Keratinocyte (primary cell): Measurements from ENCODE around the gene XRCC3. TPM values are rescaled to one million over a fixed set of nuclear protein-coding genes. Genes with fewer than 3 reads are reported as not detected.
A peak's percentile ranks its signal among the peaks of the same experiment; 100 is the strongest.

Source experiments
- DNase-seq: peaks from one replicate; pipeline ENCODE4 v3.0.0-alpha.2; 2011; ENCODE audit warnings: low read depth, missing footprints, low spot score
- FAIRE-seq: peaks from 2 replicates; lab custom pipeline; 2011; peaks lifted over from hg19 to GRCh38; lab: Jason Lieb, UNC
- H2AFZ ChIP-seq: 2 replicates; pipeline ENCODE4 v1.6.0; 2012; ENCODE audit warnings: low read length, control low read depth, inconsistent platforms; ENCODE audit not compliant: control insufficient read depth
- H3K27ac ChIP-seq: 2 replicates; pipeline ENCODE4 v1.5.1; 2011; ENCODE audit warnings: low read length; ENCODE audit not compliant: control insufficient read depth, insufficient read depth
- H3K27me3 ChIP-seq: 3 replicates; pipeline ENCODE4 v1.6.0; 2011; ENCODE audit warnings: low read length; ENCODE audit not compliant: control insufficient read depth, insufficient read depth; ENCODE audit errors: extremely low read depth
- H3K36me3 ChIP-seq, 2 experiments: 2 replicates in 1 of 2; 3 replicates in 1 of 2; pipeline ENCODE4 v1.5.1; 2011; ENCODE audit warnings: low read length in 2 of 2, mild to moderate bottlenecking in 1 of 2; ENCODE audit not compliant: control insufficient read depth in 2 of 2, insufficient read depth in 2 of 2; ENCODE audit errors: extremely low read depth in 1 of 2
- H3K4me1 ChIP-seq: 3 replicates; pipeline ENCODE4 v1.5.1; 2011; ENCODE audit warnings: low read length; ENCODE audit not compliant: control insufficient read depth, insufficient read depth; ENCODE audit errors: extremely low read depth
- H3K4me2 ChIP-seq: 3 replicates; pipeline ENCODE4 v1.6.0; 2011; ENCODE audit warnings: low read depth, low read length; ENCODE audit not compliant: control insufficient read depth, insufficient read depth; ENCODE audit errors: extremely low read depth
- H3K4me3 ChIP-seq, 3 experiments: fragments of 200-600 bp in 1 of 3; sonication (generic) in 1 of 3; 2 replicates in 2 of 3; 3 replicates in 1 of 3; pipeline ENCODE4 v1.5.1; 2011 to 2016; ENCODE audit warnings: low read length in 3 of 3, mild to moderate bottlenecking in 3 of 3, control low read depth in 2 of 3, inconsistent platforms in 1 of 3, low read depth in 1 of 3, mixed read lengths in 1 of 3, mixed run types in 1 of 3, moderate library complexity in 1 of 3; ENCODE audit not compliant: control insufficient read depth in 2 of 3, insufficient read depth in 2 of 3; ENCODE audit errors: extremely low read depth in 1 of 3
- H3K79me2 ChIP-seq: 2 replicates; pipeline ENCODE4 v1.6.0; 2012; ENCODE audit warnings: low read length; ENCODE audit not compliant: control insufficient read depth, insufficient read depth
- H3K9ac ChIP-seq: 3 replicates; pipeline ENCODE4 v1.6.0; 2011; ENCODE audit warnings: low read length; ENCODE audit not compliant: control insufficient read depth, insufficient read depth; ENCODE audit errors: extremely low read depth
- H3K9me1 ChIP-seq: 3 replicates; pipeline ENCODE4 v1.6.0; 2011; ENCODE audit warnings: low read length; ENCODE audit not compliant: control insufficient read depth, insufficient read depth; ENCODE audit errors: extremely low read depth
- H3K9me3 ChIP-seq: 2 replicates; pipeline ENCODE4 v1.5.1; 2012; ENCODE audit warnings: low read depth, low read length; ENCODE audit not compliant: control insufficient read depth
- H4K20me1 ChIP-seq: 3 replicates; pipeline ENCODE4 v1.6.0; 2011; ENCODE audit warnings: low read length; ENCODE audit not compliant: control insufficient read depth, insufficient read depth; ENCODE audit errors: extremely low read depth
- EZH2 ChIP-seq: IDR thresholded peaks from one replicate; pipeline ENCODE4 v1.6.1; 2012; ENCODE audit warnings: inconsistent platforms, mild to moderate bottlenecking, low read length, moderate library complexity
- dilution Hi-C: fragments of 300-500 bp; cut with MboI; formaldehyde crosslinking; loops from one replicate; pipeline ENCODE4 v1.7.0; 2020; ENCODE audit warnings: low sequenced_read_pairs; ENCODE audit not compliant: extremely low pct_ligation_motif_present
- polyA plus RNA-seq, 5 experiments: library from polyadenylated mRNA; depleted of rRNA in 3 of 5; stranded (reverse) in 3 of 5; stranded (forward) in 1 of 5; unstranded in 1 of 5; fragments of >200 nt; gene quantifications; 1 replicate in 1 of 5; 2 replicates in 3 of 5; 3 replicates in 1 of 5; pipeline versions ENCODE4 v1.2.1 to v1.2.3, GENCODE V29; 2011 to 2012; ENCODE audit warnings: missing spikeins in 2 of 5, low read depth in 1 of 5, low replicate concordance in 1 of 5
- TF ChIP-seq, protein P1 (sequence below), 3 experiments: IDR thresholded peaks in 1 of 3; conservative IDR thresholded peaks in 1 of 3; optimal IDR thresholded peaks in 1 of 3; 2 replicates in 2 of 3; 3 replicates in 1 of 3; pipeline versions ENCODE3 to v1.5.1; 2011; ENCODE audit warnings: low read length in 3 of 3, mild to moderate bottlenecking in 3 of 3, moderate library complexity in 2 of 3, control low read depth in 1 of 3, inconsistent platforms in 1 of 3; ENCODE audit not compliant: insufficient read depth in 2 of 3; ENCODE audit errors: extremely low read depth in 1 of 3

The XRCC3 gene
- polyA plus RNA-seq, 1 donor (not counting 4 experiments of a cell fraction or from before 2014, with no cell fraction given): 21.0 TPM

GRCh38 chr14:103690332-103690731 lies 24.9 kb downstream of the XRCC3 start:
- no peak overlapping the region for H3K9ac ChIP-seq
- H3K4me2 ChIP-seq: no peak overlapping the region
- TF ChIP-seq EZH2: no peak
- TF ChIP-seq, protein P1, sequence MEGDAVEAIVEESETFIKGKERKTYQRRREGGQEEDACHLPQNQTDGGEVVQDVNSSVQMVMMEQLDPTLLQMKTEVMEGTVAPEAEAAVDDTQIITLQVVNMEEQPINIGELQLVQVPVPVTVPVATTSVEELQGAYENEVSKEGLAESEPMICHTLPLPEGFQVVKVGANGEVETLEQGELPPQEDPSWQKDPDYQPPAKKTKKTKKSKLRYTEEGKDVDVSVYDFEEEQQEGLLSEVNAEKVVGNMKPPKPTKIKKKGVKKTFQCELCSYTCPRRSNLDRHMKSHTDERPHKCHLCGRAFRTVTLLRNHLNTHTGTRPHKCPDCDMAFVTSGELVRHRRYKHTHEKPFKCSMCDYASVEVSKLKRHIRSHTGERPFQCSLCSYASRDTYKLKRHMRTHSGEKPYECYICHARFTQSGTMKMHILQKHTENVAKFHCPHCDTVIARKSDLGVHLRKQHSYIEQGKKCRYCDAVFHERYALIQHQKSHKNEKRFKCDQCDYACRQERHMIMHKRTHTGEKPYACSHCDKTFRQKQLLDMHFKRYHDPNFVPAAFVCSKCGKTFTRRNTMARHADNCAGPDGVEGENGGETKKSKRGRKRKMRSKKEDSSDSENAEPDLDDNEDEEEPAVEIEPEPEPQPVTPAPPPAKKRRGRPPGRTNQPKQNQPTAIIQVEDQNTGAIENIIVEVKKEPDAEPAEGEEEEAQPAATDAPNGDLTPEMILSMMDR (optimal IDR thresholded peaks at IDR 0.05 in 1 of 3, IDR thresholded peaks at IDR 0.05 in 1 of 3, conservative IDR thresholded peaks at IDR 0.05 in 1 of 3; ENCODE audit: extremely low read depth in 1 of 3, insufficient read depth in 2 of 3, low read length in 3 of 3): no peak
- no peaks in the 10 kb centered on the region for H3K27me3 ChIP-seq
- no peak overlapping the region for H2AFZ ChIP-seq
- FAIRE-seq: no peak
- DNase-seq: no peak
- no peak overlapping the region for H3K4me3 ChIP-seq
- dilution Hi-C loops: no loop called here
- peaks cover 26 to 41% of the 10 kb centered on the region in 2 experiments for H3K36me3 ChIP-seq
- peaks cover 22% of the 10 kb centered on the region for H3K4me1 ChIP-seq
- peaks cover 4% of the 10 kb centered on the region for H3K79me2 ChIP-seq
- H3K9me3 ChIP-seq: no peaks in the 10 kb centered on the region
- no peak overlapping the region for H3K27ac ChIP-seq
- peaks cover 21% of the 10 kb centered on the region for H4K20me1 ChIP-seq
- no peaks in the 10 kb centered on the region for H3K9me1 ChIP-seq

- H3K27me3 ChIP-seq: no peaks in the 10 kb centered on the region
- peak overlapping the region; percentile 40 for H3K4me2 ChIP-seq
- no peak overlapping the region for H2AFZ ChIP-seq
- peak overlapping the region; percentile 24 for H3K9ac ChIP-seq
- H3K4me3 ChIP-seq: peak overlapping the region in 1 of 3 experiments; percentile 5
- no peak for DNase-seq
- no peak for FAIRE-seq
- peak overlapping the region; percentile 28 for H3K27ac ChIP-seq
- peaks cover 7% of the 10 kb centered on the region for H3K79me2 ChIP-seq
- peaks cover 21% of the 10 kb centered on the region for H4K20me1 ChIP-seq
- no peaks in the 10 kb centered on the region for H3K9me1 ChIP-seq
- TF ChIP-seq EZH2: no peak
- H3K4me1 ChIP-seq: peaks cover 22% of the 10 kb centered on the region
- dilution Hi-C loops: no loop called here
- H3K36me3 ChIP-seq: peaks cover 33 to 52% of the 10 kb centered on the region in 2 experiments
- no peaks in the 10 kb centered on the region for H3K9me3 ChIP-seq
These were observed 26.0 kb downstream of the XRCC3 start for GRCh38 chr14:103688906-103689902.
